ENCODE results near the gene SPATA2.

- TF ChIP-seq EZH2 (IDR thresholded peaks at IDR 0.05; ENCODE audit: insufficient read depth, poor library complexity, severe bottlenecking) (no peak), EZH2phosphoT487 (IDR thresholded peaks at IDR 0.05; ENCODE audit: insufficient read depth, low read depth) (no peak)
These were observed 23.1 kb downstream of the SPATA2 start for GRCh38 chr20:49892260-49892659.

Data from GM23248 (cell line).